Panc1 (cell line): ENCODE data around the gene SLC66A3. TPM values are rescaled to one million over a fixed set of nuclear protein-coding genes. Genes with fewer than 3 reads are reported as not detected.

Source experiments
- ATAC-seq: fragments of 200-7000 bp; cut with Tn5 transposase; 2 replicates; pipeline ENCODE4 v1.9.1; 2020; ENCODE audit warnings: mild to moderate bottlenecking, moderate library complexity
- BruUV-seq: library from RNA; stranded (reverse); fragments of 400-500 nt; replicated peaks from 2 replicates; lab custom pipeline; 2021; lab: Mats Ljungman, UMichigan
- CTCF ChIA-PET: fragments of 300-600 bp; sonication (Branson Sonifier 250); formaldehyde crosslinking; loops from one replicate; lab custom pipeline; 2022; ENCODE audit warnings: antibody characterized with exemption; lab: Charles Lee
- POLR2A ChIA-PET: fragments of 300-600 bp; sonication (Branson Sonifier 250); formaldehyde crosslinking; loops from one replicate; lab custom pipeline; 2022; ENCODE audit warnings: antibody characterized with exemption; lab: Charles Lee
- DNase-seq: peaks from one replicate; pipeline ENCODE4 v3.0.0-alpha.2; 2010; ENCODE audit warnings: low read depth, low spot score
- H3K27ac ChIP-seq: 2 replicates; pipeline ENCODE4 v1.5.1; 2011; ENCODE audit warnings: mild to moderate bottlenecking, low read length, inconsistent platforms
- H3K27me3 ChIP-seq: fragments of 200-500 bp; sonication (Bioruptor generic); 2 replicates; pipeline ENCODE4 v1.6.0; 2014; ENCODE audit warnings: low read length, inconsistent platforms; ENCODE audit not compliant: control insufficient read depth, insufficient read depth
- H3K36me3 ChIP-seq: fragments of 200-500 bp; sonication (Bioruptor generic); 2 replicates; pipeline ENCODE4 v1.5.1; 2014; ENCODE audit warnings: inconsistent platforms, mild to moderate bottlenecking, low read length, moderate library complexity; ENCODE audit not compliant: control insufficient read depth, insufficient read depth
- H3K4me1 ChIP-seq: 2 replicates; pipeline ENCODE4 v1.5.1; 2011; ENCODE audit warnings: inconsistent platforms, mild to moderate bottlenecking, low read length, moderate library complexity; ENCODE audit not compliant: control insufficient read depth, insufficient read depth
- H3K4me3 ChIP-seq, 2 experiments: 2 replicates each; pipeline ENCODE4 v1.5.1; 2011 to 2012; ENCODE audit warnings: low read depth in 2 of 2, low read length in 2 of 2, mild to moderate bottlenecking in 2 of 2, inconsistent platforms in 1 of 2, moderate library complexity in 1 of 2
- H3K9me3 ChIP-seq: fragments of 200-500 bp; sonication (Bioruptor generic); 2 replicates; pipeline ENCODE4 v1.5.1; 2014; ENCODE audit warnings: low read depth, mild to moderate bottlenecking, inconsistent platforms, low read length, moderate library complexity; ENCODE audit not compliant: control insufficient read depth, insufficient read depth
- CTCF ChIP-seq: fragments of 450-650 bp; IDR thresholded peaks from 2 replicates; pipeline ENCODE4 v1.5.1; 2017; ENCODE audit warnings: mild to moderate bottlenecking
- POLR2AphosphoS5 ChIP-seq: IDR thresholded peaks from 2 replicates; pipeline ENCODE4 v1.6.1; 2012; ENCODE audit warnings: mild to moderate bottlenecking, low read depth, low read length, moderate library complexity
- REST ChIP-seq, 2 experiments: IDR thresholded peaks; 2 replicates each; pipeline ENCODE4 v1.6.1; 2011 to 2012; ENCODE audit warnings: low read depth in 2 of 2, control low read depth in 1 of 2, low read length in 1 of 2, mild to moderate bottlenecking in 1 of 2, moderate library complexity in 1 of 2; ENCODE audit not compliant: insufficient read depth in 1 of 2
- SIN3A ChIP-seq: IDR thresholded peaks from 2 replicates; pipeline ENCODE4 v1.6.1; 2012; ENCODE audit warnings: low read depth, mild to moderate bottlenecking, low read length, moderate library complexity, borderline replicate concordance; ENCODE audit not compliant: insufficient read depth
- TCF7L2 ChIP-seq: IDR thresholded peaks from 2 replicates; pipeline ENCODE4 v1.6.1; 2011; ENCODE audit warnings: mild to moderate bottlenecking, low read depth, low read length, inconsistent platforms
- in situ Hi-C: cut with HindIII; loops from 2 replicates; pipeline ENCODE4 v1.10.0; 2016; ENCODE audit warnings: low sequenced_read_pairs, low pct_unique_long_range_greater_than_20kb
- intact Hi-C: fragments of 100-400 bp; cut with micrococcal nuclease; formaldehyde crosslinking; loops from one replicate; pipeline ENCODE4 v1.10.0; 2022; ENCODE audit not compliant: unreplicated experiment
- total RNA-seq: library from RNA; stranded (reverse); gene quantifications from one replicate; pipeline ENCODE4 v1.2.1, GENCODE V29; 2021; ENCODE audit not compliant: unreplicated experiment

Gene SLC66A3
- total RNA-seq, 1 experiment from 2014 or later: 39.1 TPM

- in situ Hi-C loops: no loop called here
- no peak for ATAC-seq
- no peaks in the 10 kb centered on the region for H3K27me3 ChIP-seq
Measured at GRCh38 chr2:11121823-11122155, 33.5 kb upstream of the SLC66A3 start.

GRCh38 chr2:11122380-11122779, 32.9 kb upstream of the SLC66A3 start:
- CTCF ChIA-PET: no interaction called here

More at GRCh38 chr2:11121823-11122155, 33.5 kb upstream of the SLC66A3 start:
- DNase-seq: no peak
- no TSS peak for BruUV-seq
- ChIA-PET CTCF (no interaction called here), POLR2A (no interaction called here)
- H3K27ac ChIP-seq: no peak overlapping the region
- H3K9me3 ChIP-seq: no peaks in the 10 kb centered on the region
- no peak for TF ChIP-seq SIN3A
- no peak for TF ChIP-seq POLR2AphosphoS5
- no peak for TF ChIP-seq REST (IDR thresholded peaks at IDR 0.05; ENCODE audit: insufficient read depth in 1 of 2, low read depth in 2 of 2, low read length in 1 of 2)
- TF ChIP-seq TCF7L2: no peak
- no peak for TF ChIP-seq CTCF
- intact Hi-C loops: no loop called here
- H3K36me3 ChIP-seq: no peaks in the 10 kb centered on the region
- no peaks in the 10 kb centered on the region for H3K4me1 ChIP-seq
- no peak overlapping the region for H3K4me3 ChIP-seq

More at GRCh38 chr2:11122380-11122779, 32.9 kb upstream of the SLC66A3 start:
- DNase-seq (no peak), ATAC-seq (no peak)
- no TSS peak for BruUV-seq
- H3K27ac ChIP-seq: no peak overlapping the region
- no peaks in the 10 kb centered on the region for H3K36me3 ChIP-seq
- intact Hi-C loops (no loop called here), in situ Hi-C loops (no loop called here)
- H3K4me3 ChIP-seq: no peak overlapping the region
- H3K4me1 ChIP-seq: no peaks in the 10 kb centered on the region
- no peak for TF ChIP-seq REST (IDR thresholded peaks at IDR 0.05; ENCODE audit: insufficient read depth in 1 of 2, low read depth in 2 of 2, low read length in 1 of 2)
- TF ChIP-seq POLR2AphosphoS5: no peak
- no peak for TF ChIP-seq SIN3A
- no peak for TF ChIP-seq TCF7L2
- no peak for TF ChIP-seq CTCF
- H3K9me3 ChIP-seq: no peaks in the 10 kb centered on the region
- POLR2A ChIA-PET: no interaction called here
- H3K27me3 ChIP-seq: no peaks in the 10 kb centered on the region
